ENCODE results near the gene SNX30.

SNX30 gene

GRCh38 chr9:112848316-112849151 lies 98.0 kb downstream of the SNX30 start:
- Histone ChIP-seq H3K4me3 (no peak overlapping the region), H3K27ac (no peak overlapping the region)

- Histone ChIP-seq H3K27ac (no peak overlapping the region), H3K4me3 (no peak overlapping the region)
Observed at GRCh38 chr9:112849363-112849922, 98.9 kb downstream of the SNX30 start.

GRCh38 chr9:112850840-112851239 lies 100.3 kb downstream of the SNX30 start:
- Histone ChIP-seq H3K4me3 (no peak overlapping the region), H3K27ac (no peak overlapping the region)

- H3K27ac ChIP-seq = no peak overlapping the region
Observed at GRCh38 chr9:112852741-112853504, 102.4 kb downstream of the SNX30 start.

GRCh38 chr9:112853882-112854585 lies 103.5 kb downstream of the SNX30 start:
- no peak overlapping the region for H3K4me3 ChIP-seq
- H3K27ac ChIP-seq = no peak overlapping the region

More at GRCh38 chr9:112852741-112853504, 102.4 kb downstream of the SNX30 start:
- no peak overlapping the region for H3K4me3 ChIP-seq

GRCh38 chr9:112854657-112855056 lies 104.1 kb downstream of the SNX30 start:
- Histone ChIP-seq H3K4me3 (no peak overlapping the region), H3K27ac (no peak overlapping the region)

GRCh38 chr9:112856200-112856599 lies 105.6 kb downstream of the SNX30 start:
- Histone ChIP-seq H3K27ac (no peak overlapping the region), H3K4me3 (no peak overlapping the region)

- no peak overlapping the region for H3K27ac ChIP-seq
- no peak overlapping the region for H3K4me3 ChIP-seq
Observed at GRCh38 chr9:112856843-112857242, 106.3 kb downstream of the SNX30 start.

GRCh38 chr9:112858005-112858404 lies 107.4 kb downstream of the SNX30 start:
- H3K4me3 ChIP-seq = no peak overlapping the region
- H3K27ac ChIP-seq = peak overlapping the region in 4 of 21 experiments; percentile 2 to 74 (median 27)

- Histone ChIP-seq H3K4me3 (no peak overlapping the region), H3K27ac (peak overlapping the region in 6 of 21 experiments; percentile 17 to 74 (median 41))
Observed at GRCh38 chr9:112858625-112859147, 108.1 kb downstream of the SNX30 start.

- H3K4me3 ChIP-seq = no peak overlapping the region
- peak overlapping the region in 9 of 21 experiments; percentile 26 to 74 (median 50) for H3K27ac ChIP-seq
Observed at GRCh38 chr9:112860451-112860850, 109.9 kb downstream of the SNX30 start.

GRCh38 chr9:112861155-112861554 lies 110.6 kb downstream of the SNX30 start:
- peak overlapping the region in 11 of 21 experiments; percentile 9 to 74 (median 58) for H3K27ac ChIP-seq
- H3K4me3 ChIP-seq = no peak overlapping the region

GRCh38 chr9:112861638-112862555 lies 111.3 kb downstream of the SNX30 start:
- peak overlapping the region in 14 of 21 experiments; percentile 9 to 74 (median 56) for H3K27ac ChIP-seq
- no peak overlapping the region for H3K4me3 ChIP-seq

GRCh38 chr9:112863214-112863613 lies 112.7 kb downstream of the SNX30 start:
- Histone ChIP-seq H3K27ac (peak overlapping the region in 12 of 21 experiments; percentile 1 to 74 (median 58)), H3K4me3 (no peak overlapping the region)

GRCh38 chr9:112863746-112864145 lies 113.2 kb downstream of the SNX30 start:
- Histone ChIP-seq H3K27ac (peak overlapping the region in 8 of 21 experiments; percentile 1 to 74 (median 53)), H3K4me3 (no peak overlapping the region)

- H3K4me3 ChIP-seq = no peak overlapping the region
- H3K27ac ChIP-seq = peak overlapping the region in 5 of 21 experiments; percentile 1 to 74 (median 39)
Observed at GRCh38 chr9:112864403-112864802, 113.8 kb downstream of the SNX30 start.

GRCh38 chr9:112864982-112865381 lies 114.4 kb downstream of the SNX30 start:
- H3K4me3 ChIP-seq = no peak overlapping the region
- H3K27ac ChIP-seq = no peak overlapping the region

GRCh38 chr9:112866662-112867274 lies 116.2 kb downstream of the SNX30 start:
- Histone ChIP-seq H3K27ac (no peak overlapping the region), H3K4me3 (no peak overlapping the region)

Data from skin epidermis (tissue), 12 donors.